NCI-H1048 (cell line): Measurements from ENCODE around the gene ROR1.

Experiments used
- DNase-seq: peaks from one replicate; lab custom pipeline; 2025; lab: John Stamatoyannopoulos, UW

Gene ROR1

GRCh38 chr1:63977466-63977865 lies 203.6 kb downstream of the ROR1 start:
- DNase-seq: no peak

GRCh38 chr1:63980740-63981407 lies 207.1 kb downstream of the ROR1 start:
- DNase-seq: no peak

- no peak for DNase-seq
These were observed 207.6 kb downstream of the ROR1 start for GRCh38 chr1:63981408-63981773.

- DNase-seq: no peak
These were observed 208.4 kb downstream of the ROR1 start for GRCh38 chr1:63982201-63982600.

- DNase-seq: no peak
These were observed 209.8 kb downstream of the ROR1 start for GRCh38 chr1:63983391-63984256.

- DNase-seq: no peak
These were observed 210.6 kb downstream of the ROR1 start for GRCh38 chr1:63984257-63984929.

GRCh38 chr1:63984930-63985290 lies 211.1 kb downstream of the ROR1 start:
- no peak for DNase-seq

GRCh38 chr1:63987014-63987627 lies 213.3 kb downstream of the ROR1 start:
- no peak for DNase-seq

- no peak for DNase-seq
These were observed 213.8 kb downstream of the ROR1 start for GRCh38 chr1:63987628-63988024.

GRCh38 chr1:63988941-63989340 lies 215.1 kb downstream of the ROR1 start:
- no peak for DNase-seq

- DNase-seq: no peak
These were observed 217.9 kb downstream of the ROR1 start for GRCh38 chr1:63991685-63992084.

GRCh38 chr1:64000021-64000420 lies 226.2 kb downstream of the ROR1 start:
- no peak for DNase-seq

GRCh38 chr1:64001038-64001437 lies 227.2 kb downstream of the ROR1 start:
- no peak for DNase-seq

GRCh38 chr1:64004451-64005025 lies 230.7 kb downstream of the ROR1 start:
- no peak for DNase-seq

- no peak for DNase-seq
These were observed 232.0 kb downstream of the ROR1 start for GRCh38 chr1:64005801-64006200.

GRCh38 chr1:64006276-64007051 lies 232.6 kb downstream of the ROR1 start:
- no peak for DNase-seq

- DNase-seq: no peak
These were observed 236.5 kb downstream of the ROR1 start for GRCh38 chr1:64010316-64010715.

GRCh38 chr1:64013395-64013794 lies 239.6 kb downstream of the ROR1 start:
- DNase-seq: no peak

GRCh38 chr1:64019818-64020217 lies 246.0 kb downstream of the ROR1 start:
- DNase-seq: no peak

- DNase-seq: no peak
These were observed 247.2 kb downstream of the ROR1 start for GRCh38 chr1:64021066-64021465.

GRCh38 chr1:64025051-64025450 lies 251.2 kb downstream of the ROR1 start:
- no peak for DNase-seq
